ENCODE measurements around the gene QPCTL. TPM values are rescaled to one million over a fixed set of nuclear protein-coding genes. Genes with fewer than 3 reads are reported as not detected.

QPCTL gene
- total and polyA plus RNA-seq, 10 of the 15 experiments (the other 5 are each of a cell fraction or from before 2014, with no cell fraction given), result 1.1 to 22.6 (median 11.2) TPM

DNA sequence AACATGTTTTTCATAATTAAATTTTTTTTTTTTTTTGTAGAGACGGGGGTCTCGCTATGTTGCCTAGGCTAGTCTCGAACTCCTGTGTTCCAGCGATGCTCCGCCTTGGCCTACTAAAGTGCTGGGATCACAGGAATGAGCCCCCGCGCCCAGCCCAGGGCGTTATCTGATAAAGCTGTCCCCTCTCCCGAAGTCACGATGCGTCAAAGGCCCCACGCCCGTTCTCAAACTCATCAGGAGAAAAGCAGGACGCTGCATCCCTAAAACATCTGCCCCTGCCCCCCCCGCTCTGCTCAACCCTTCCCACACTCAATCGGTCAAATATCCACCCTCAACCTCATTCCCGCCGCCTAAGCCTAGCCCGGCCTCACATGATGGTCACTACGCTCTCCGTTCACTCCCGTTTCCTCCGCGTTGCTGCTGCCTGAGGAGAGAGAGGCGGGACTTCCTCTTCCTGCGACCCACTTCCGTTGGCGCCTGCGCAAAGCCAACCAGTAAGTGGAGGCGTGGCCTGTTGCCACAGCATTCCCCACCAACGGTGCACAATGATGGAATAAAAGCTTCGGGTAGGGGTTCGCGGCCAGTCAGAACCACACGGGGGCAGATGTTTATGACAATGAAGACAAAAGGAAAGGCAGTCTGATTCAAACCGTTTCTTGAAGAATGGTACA lies 815 bp upstream of the QPCTL start, which contains the start of gene SNRPD2 (continued):
- TF ChIP-seq, protein P1, sequence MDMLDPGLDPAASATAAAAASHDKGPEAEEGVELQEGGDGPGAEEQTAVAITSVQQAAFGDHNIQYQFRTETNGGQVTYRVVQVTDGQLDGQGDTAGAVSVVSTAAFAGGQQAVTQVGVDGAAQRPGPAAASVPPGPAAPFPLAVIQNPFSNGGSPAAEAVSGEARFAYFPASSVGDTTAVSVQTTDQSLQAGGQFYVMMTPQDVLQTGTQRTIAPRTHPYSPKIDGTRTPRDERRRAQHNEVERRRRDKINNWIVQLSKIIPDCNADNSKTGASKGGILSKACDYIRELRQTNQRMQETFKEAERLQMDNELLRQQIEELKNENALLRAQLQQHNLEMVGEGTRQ (IDR thresholded peaks at IDR 0.05; ENCODE audit: borderline replicate concordance, low read depth, low read length), result no peak
- peak; percentile 55 for TF ChIP-seq RELA (IDR thresholded peaks at IDR 0.05; ENCODE audit: borderline replicate concordance, partially characterized antibody)
- TF ChIP-seq, protein P2, sequence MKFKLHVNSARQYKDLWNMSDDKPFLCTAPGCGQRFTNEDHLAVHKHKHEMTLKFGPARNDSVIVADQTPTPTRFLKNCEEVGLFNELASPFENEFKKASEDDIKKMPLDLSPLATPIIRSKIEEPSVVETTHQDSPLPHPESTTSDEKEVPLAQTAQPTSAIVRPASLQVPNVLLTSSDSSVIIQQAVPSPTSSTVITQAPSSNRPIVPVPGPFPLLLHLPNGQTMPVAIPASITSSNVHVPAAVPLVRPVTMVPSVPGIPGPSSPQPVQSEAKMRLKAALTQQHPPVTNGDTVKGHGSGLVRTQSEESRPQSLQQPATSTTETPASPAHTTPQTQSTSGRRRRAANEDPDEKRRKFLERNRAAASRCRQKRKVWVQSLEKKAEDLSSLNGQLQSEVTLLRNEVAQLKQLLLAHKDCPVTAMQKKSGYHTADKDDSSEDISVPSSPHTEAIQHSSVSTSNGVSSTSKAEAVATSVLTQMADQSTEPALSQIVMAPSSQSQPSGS (IDR thresholded peaks at IDR 0.05; ENCODE audit: low read length), result no peak
- TF ChIP-seq CHD1 (IDR thresholded peaks at IDR 0.05; ENCODE audit: low read depth, low read length), result no peak
- TF ChIP-seq RCOR1 (conservative IDR thresholded peaks at IDR 0.05; ENCODE audit: low read depth, low read length), result no peak
- TF ChIP-seq TAF1 (IDR thresholded peaks at IDR 0.05; ENCODE audit: borderline replicate concordance, low read depth, low read length), result peak; percentile 90
- no peak for TF ChIP-seq TCF7 (IDR thresholded peaks at IDR 0.05; ENCODE audit: borderline replicate concordance)
- TF ChIP-seq, protein P3, sequence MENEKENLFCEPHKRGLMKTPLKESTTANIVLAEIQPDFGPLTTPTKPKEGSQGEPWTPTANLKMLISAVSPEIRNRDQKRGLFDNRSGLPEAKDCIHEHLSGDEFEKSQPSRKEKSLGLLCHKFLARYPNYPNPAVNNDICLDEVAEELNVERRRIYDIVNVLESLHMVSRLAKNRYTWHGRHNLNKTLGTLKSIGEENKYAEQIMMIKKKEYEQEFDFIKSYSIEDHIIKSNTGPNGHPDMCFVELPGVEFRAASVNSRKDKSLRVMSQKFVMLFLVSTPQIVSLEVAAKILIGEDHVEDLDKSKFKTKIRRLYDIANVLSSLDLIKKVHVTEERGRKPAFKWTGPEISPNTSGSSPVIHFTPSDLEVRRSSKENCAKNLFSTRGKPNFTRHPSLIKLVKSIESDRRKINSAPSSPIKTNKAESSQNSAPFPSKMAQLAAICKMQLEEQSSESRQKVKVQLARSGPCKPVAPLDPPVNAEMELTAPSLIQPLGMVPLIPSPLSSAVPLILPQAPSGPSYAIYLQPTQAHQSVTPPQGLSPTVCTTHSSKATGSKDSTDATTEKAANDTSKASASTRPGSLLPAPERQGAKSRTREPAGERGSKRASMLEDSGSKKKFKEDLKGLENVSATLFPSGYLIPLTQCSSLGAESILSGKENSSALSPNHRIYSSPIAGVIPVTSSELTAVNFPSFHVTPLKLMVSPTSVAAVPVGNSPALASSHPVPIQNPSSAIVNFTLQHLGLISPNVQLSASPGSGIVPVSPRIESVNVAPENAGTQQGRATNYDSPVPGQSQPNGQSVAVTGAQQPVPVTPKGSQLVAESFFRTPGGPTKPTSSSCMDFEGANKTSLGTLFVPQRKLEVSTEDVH (IDR thresholded peaks at IDR 0.05; ENCODE audit: low read depth, partially characterized antibody), result peak; percentile 77
- TF ChIP-seq, protein P4, sequence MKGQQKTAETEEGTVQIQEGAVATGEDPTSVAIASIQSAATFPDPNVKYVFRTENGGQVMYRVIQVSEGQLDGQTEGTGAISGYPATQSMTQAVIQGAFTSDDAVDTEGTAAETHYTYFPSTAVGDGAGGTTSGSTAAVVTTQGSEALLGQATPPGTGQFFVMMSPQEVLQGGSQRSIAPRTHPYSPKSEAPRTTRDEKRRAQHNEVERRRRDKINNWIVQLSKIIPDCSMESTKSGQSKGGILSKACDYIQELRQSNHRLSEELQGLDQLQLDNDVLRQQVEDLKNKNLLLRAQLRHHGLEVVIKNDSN (IDR thresholded peaks at IDR 0.05; ENCODE audit: borderline replicate concordance, extremely low read length, insufficient read depth, low read depth, low read length), result no peak
- TF ChIP-seq SIX5 (IDR thresholded peaks at IDR 0.05; ENCODE audit: low read depth, low read length, severe bottlenecking), result no peak
- TF ChIP-seq FOXK2 (IDR thresholded peaks at IDR 0.05), result peak; percentile 77
- TF ChIP-seq, protein P5, sequence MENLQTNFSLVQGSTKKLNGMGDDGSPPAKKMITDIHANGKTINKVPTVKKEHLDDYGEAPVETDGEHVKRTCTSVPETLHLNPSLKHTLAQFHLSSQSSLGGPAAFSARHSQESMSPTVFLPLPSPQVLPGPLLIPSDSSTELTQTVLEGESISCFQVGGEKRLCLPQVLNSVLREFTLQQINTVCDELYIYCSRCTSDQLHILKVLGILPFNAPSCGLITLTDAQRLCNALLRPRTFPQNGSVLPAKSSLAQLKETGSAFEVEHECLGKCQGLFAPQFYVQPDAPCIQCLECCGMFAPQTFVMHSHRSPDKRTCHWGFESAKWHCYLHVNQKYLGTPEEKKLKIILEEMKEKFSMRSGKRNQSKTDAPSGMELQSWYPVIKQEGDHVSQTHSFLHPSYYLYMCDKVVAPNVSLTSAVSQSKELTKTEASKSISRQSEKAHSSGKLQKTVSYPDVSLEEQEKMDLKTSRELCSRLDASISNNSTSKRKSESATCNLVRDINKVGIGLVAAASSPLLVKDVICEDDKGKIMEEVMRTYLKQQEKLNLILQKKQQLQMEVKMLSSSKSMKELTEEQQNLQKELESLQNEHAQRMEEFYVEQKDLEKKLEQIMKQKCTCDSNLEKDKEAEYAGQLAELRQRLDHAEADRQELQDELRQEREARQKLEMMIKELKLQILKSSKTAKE (IDR thresholded peaks at IDR 0.05; ENCODE audit: low read depth, poor library complexity, severe bottlenecking), result peak; percentile 58
- TF ChIP-seq, protein P6, sequence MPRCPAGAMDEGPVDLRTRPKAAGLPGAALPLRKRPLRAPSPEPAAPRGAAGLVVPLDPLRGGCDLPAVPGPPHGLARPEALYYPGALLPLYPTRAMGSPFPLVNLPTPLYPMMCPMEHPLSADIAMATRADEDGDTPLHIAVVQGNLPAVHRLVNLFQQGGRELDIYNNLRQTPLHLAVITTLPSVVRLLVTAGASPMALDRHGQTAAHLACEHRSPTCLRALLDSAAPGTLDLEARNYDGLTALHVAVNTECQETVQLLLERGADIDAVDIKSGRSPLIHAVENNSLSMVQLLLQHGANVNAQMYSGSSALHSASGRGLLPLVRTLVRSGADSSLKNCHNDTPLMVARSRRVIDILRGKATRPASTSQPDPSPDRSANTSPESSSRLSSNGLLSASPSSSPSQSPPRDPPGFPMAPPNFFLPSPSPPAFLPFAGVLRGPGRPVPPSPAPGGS (IDR thresholded peaks at IDR 0.05; ENCODE audit: borderline replicate concordance, insufficient read depth, low read depth, low read length, poor library complexity, severe bottlenecking), result no peak
- no peak for TF ChIP-seq RAD51 (IDR thresholded peaks at IDR 0.05)
- TF ChIP-seq GABPA (IDR thresholded peaks at IDR 0.05; ENCODE audit: low read depth), result peak; percentile 96
- peak; percentile 97 for TF ChIP-seq POLR2AphosphoS5 (IDR thresholded peaks at IDR 0.05; ENCODE audit: low read length)
- TF ChIP-seq LARP7 (IDR thresholded peaks at IDR 0.05), result peak; percentile 50
- 0 out of 4 replicates have a peak, but pooled peaks of 1 of the 2 experiments have one; percentile 42 for TF ChIP-seq IKZF2 (IDR thresholded peaks at IDR 0.05)
- no peak; the same call in 1 of the 2 replicates for TF ChIP-seq GATAD2B (conservative IDR thresholded peaks at IDR 0.05; ENCODE audit: low read depth)
- peak; percentile 96 for TF ChIP-seq SMAD5 (IDR thresholded peaks at IDR 0.05; ENCODE audit: low read depth)
